Measurements from ENCODE around the gene DGKB. TPM values are rescaled to one million over a fixed set of nuclear protein-coding genes. Genes with fewer than 3 reads are reported as not detected.

The DGKB gene
- total and polyA plus RNA-seq, 9 donors = under 0.01 to 1.3 (median 0.28) TPM; not detected in 2

DNA sequence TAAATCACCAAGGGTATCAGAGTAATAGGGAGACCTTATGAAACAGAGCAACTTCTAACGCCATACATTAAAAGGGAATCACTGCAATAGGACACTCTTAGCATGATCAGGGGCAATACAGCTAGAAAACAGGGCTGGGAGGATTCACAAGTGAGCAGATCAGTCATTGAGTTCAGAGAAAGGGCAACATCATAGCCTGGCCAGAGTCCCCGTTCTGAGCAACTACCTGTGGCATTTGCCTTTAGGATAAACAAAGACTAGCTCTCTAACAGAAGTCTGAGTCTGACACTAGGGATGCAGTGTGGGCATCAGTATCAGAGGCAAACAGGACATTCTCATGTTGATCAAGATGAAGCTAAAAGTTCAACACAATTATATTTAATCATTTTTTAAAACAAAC is 297.9 kb downstream of the DGKB start:
- TF ChIP-seq EP300 (IDR thresholded peaks at IDR 0.05) (no peak), POLR2A (IDR thresholded peaks at IDR 0.05) (no peak)
- TF ChIP-seq, protein P1, sequence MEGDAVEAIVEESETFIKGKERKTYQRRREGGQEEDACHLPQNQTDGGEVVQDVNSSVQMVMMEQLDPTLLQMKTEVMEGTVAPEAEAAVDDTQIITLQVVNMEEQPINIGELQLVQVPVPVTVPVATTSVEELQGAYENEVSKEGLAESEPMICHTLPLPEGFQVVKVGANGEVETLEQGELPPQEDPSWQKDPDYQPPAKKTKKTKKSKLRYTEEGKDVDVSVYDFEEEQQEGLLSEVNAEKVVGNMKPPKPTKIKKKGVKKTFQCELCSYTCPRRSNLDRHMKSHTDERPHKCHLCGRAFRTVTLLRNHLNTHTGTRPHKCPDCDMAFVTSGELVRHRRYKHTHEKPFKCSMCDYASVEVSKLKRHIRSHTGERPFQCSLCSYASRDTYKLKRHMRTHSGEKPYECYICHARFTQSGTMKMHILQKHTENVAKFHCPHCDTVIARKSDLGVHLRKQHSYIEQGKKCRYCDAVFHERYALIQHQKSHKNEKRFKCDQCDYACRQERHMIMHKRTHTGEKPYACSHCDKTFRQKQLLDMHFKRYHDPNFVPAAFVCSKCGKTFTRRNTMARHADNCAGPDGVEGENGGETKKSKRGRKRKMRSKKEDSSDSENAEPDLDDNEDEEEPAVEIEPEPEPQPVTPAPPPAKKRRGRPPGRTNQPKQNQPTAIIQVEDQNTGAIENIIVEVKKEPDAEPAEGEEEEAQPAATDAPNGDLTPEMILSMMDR (IDR thresholded peaks at IDR 0.05) = no peak
- Histone ChIP-seq H3K27ac (no peak overlapping the region), H3K4me1 (ENCODE audit: insufficient read depth) (no peaks in the 10 kb centered on the region), H3K4me3 (no peak overlapping the region), H3K36me3 (no peaks in the 10 kb centered on the region), H3K9me3 (no peaks in the 10 kb centered on the region), H3K27me3 (no peaks in the 10 kb centered on the region)
- intact Hi-C loops (cut with DNase I) = no loop called here
- no peak for DNase-seq
- WGBS, 3 donors = 46 to 65% (median 53%) methylated on average over 2 of the region's 2 CpGs

DNA sequence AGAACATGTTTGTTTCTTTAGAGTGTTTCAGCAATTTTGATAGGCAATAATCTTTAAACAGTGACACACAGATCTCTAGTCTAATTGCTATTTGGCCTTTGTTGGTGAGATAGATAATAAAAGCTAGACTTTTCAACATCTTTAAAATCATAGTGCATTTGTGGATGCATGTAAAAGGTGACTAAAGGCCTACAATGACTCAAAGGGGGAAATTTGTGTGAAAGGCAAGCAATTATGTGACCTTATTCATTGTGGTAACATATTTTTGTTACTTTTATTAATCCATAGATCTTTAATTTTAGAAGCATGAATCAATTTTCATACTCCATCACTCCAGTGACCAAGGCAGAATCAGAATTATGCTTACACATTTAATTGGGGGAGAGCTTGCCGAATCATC is 299.7 kb downstream of the DGKB start:
- Histone ChIP-seq H3K36me3 (no peaks in the 10 kb centered on the region), H3K27ac (no peak overlapping the region), H3K4me1 (ENCODE audit: insufficient read depth) (no peaks in the 10 kb centered on the region), H3K27me3 (no peaks in the 10 kb centered on the region), H3K4me3 (no peak overlapping the region), H3K9me3 (no peaks in the 10 kb centered on the region)
- intact Hi-C loops (cut with DNase I) = no loop called here
- DNase-seq = no peak
- TF ChIP-seq EP300 (IDR thresholded peaks at IDR 0.05) = no peak
- TF ChIP-seq POLR2A (IDR thresholded peaks at IDR 0.05) = no peak
- TF ChIP-seq, protein P1 (IDR thresholded peaks at IDR 0.05) = no peak
- 90 to 91% (median 90%) methylated on average over 1 of the region's 1 CpG for WGBS, 3 donors

GRCh38 chr7:14600766-14601367 is 301.7 kb downstream of the DGKB start:
- no peak for DNase-seq
- intact Hi-C loops (cut with DNase I) = no loop called here
- Histone ChIP-seq H3K36me3 (no peaks in the 10 kb centered on the region), H3K4me1 (ENCODE audit: insufficient read depth) (no peaks in the 10 kb centered on the region), H3K4me3 (no peak overlapping the region), H3K9me3 (no peaks in the 10 kb centered on the region), H3K27ac (no peak overlapping the region), H3K27me3 (no peaks in the 10 kb centered on the region)
- WGBS, 3 donors = 86 to 94% (median 92%) methylated on average over 2 of the region's 2 CpGs
- TF ChIP-seq, protein P1 (IDR thresholded peaks at IDR 0.05) = no peak
- TF ChIP-seq EP300 (IDR thresholded peaks at IDR 0.05) (no peak), POLR2A (IDR thresholded peaks at IDR 0.05) (no peak)

DNA sequence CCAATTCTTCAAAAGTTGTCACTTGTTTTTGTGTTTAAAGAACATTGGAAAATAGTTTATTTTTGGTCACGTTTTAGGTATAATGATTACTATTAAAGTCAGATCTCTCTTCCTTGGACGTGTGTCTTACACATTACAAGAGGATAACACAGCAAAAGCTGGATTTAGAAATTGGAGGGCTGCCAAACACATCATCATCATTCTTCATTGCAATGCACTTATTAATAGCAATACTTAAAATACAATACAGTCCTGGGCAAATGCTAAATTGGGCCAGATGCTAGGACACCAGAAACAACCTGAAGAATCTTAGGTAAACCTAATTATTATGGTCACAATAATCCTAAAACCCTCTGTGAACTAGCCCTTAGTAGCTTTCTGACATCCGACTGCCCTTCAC is 303.6 kb downstream of the DGKB start:
- 37 to 43% (median 37%) methylated on average over 3 of the region's 3 CpGs for WGBS, 3 donors
- no peak for TF ChIP-seq POLR2A (IDR thresholded peaks at IDR 0.05)
- no peak for TF ChIP-seq EP300 (IDR thresholded peaks at IDR 0.05)
- TF ChIP-seq, protein P1 (IDR thresholded peaks at IDR 0.05) = no peak
- H3K27ac ChIP-seq = no peak overlapping the region
- DNase-seq = no peak
- intact Hi-C loops (cut with DNase I) = loop anchor here in 1 of 4 donors (5.0 kb wide), 1 partner anchor 237 kb away; no protein-coding TSS in a partner anchor
- no peaks in the 10 kb centered on the region for H3K27me3 ChIP-seq
- no peaks in the 10 kb centered on the region for H3K9me3 ChIP-seq
- no peaks in the 10 kb centered on the region for H3K36me3 ChIP-seq
- no peak overlapping the region for H3K4me3 ChIP-seq
- H3K4me1 ChIP-seq (ENCODE audit: insufficient read depth) = no peaks in the 10 kb centered on the region

Measured in ovary (tissue), 9 donors.